ENCODE measurements around the gene THSD7A.

DNA sequence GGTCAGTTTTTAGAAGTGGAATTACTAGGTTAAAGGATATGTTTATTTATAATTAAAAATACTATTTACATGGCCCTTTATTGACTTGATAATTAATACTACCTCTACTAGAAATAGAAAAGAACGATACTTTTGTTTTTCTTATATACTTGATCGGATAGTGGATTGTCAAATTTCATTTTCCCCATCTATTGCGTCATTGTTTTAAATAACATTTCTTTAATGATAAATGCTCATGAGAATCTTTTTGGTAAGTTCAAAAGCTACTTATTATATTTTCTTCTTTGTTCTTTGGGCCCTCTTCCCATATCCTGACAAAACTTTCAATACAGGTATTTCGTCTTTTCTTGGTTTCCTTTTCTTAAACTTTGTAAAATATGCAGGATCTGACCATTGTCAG, 465.9 kb downstream of the THSD7A start:
- TF ChIP-seq, protein P1, sequence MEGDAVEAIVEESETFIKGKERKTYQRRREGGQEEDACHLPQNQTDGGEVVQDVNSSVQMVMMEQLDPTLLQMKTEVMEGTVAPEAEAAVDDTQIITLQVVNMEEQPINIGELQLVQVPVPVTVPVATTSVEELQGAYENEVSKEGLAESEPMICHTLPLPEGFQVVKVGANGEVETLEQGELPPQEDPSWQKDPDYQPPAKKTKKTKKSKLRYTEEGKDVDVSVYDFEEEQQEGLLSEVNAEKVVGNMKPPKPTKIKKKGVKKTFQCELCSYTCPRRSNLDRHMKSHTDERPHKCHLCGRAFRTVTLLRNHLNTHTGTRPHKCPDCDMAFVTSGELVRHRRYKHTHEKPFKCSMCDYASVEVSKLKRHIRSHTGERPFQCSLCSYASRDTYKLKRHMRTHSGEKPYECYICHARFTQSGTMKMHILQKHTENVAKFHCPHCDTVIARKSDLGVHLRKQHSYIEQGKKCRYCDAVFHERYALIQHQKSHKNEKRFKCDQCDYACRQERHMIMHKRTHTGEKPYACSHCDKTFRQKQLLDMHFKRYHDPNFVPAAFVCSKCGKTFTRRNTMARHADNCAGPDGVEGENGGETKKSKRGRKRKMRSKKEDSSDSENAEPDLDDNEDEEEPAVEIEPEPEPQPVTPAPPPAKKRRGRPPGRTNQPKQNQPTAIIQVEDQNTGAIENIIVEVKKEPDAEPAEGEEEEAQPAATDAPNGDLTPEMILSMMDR (IDR thresholded peaks at IDR 0.05): no peak
- TF ChIP-seq EZH2 (IDR thresholded peaks at IDR 0.05): no peak

Data from neural progenitor cell (in vitro differentiated cells).